HepG2 (cell line): ENCODE results near the gene JMJD7.

Source experiments
- ATF3 ChIP-seq: sonication (generic); formaldehyde crosslinking; IDR thresholded peaks from 2 replicates; pipeline ENCODE4 v1.4.0; 2020; ENCODE audit warnings: missing genetic modification reagents
- CREB1 ChIP-seq, 2 experiments: fragments of 450-650 bp in 1 of 2; IDR thresholded peaks; 2 replicates each; pipeline ENCODE4 v1.6.1; 2016 to 2017; ENCODE audit warnings: control low read depth in 1 of 2, mild to moderate bottlenecking in 1 of 2, missing compliant biosample characterization in 1 of 2, missing genetic modification characterization in 1 of 2
- FOXM1 ChIP-seq: sonication (generic); formaldehyde crosslinking; IDR thresholded peaks from 2 replicates; pipeline ENCODE4 v1.5.0; 2020; ENCODE audit warnings: missing genetic modification reagents
- HNF1A ChIP-seq, 2 experiments: sonication (generic) in 1 of 2; formaldehyde crosslinking in 1 of 2; IDR thresholded peaks; 2 replicates each; pipeline versions ENCODE4 v1.4.0 to v1.6.1; 2016 to 2020; ENCODE audit warnings: borderline replicate concordance in 1 of 2, low read depth in 1 of 2, mild to moderate bottlenecking in 1 of 2, missing genetic modification reagents in 1 of 2
- NR3C1 ChIP-seq: sonication (generic); formaldehyde crosslinking; IDR thresholded peaks from 2 replicates; pipeline ENCODE4 v1.4.0; 2020; ENCODE audit warnings: missing genetic modification reagents
- SP4 ChIP-seq: sonication (generic); formaldehyde crosslinking; IDR thresholded peaks from 2 replicates; pipeline ENCODE4 v1.8.1; 2023; ENCODE audit warnings: mild to moderate bottlenecking, missing genetic modification reagents
- TCF7L2 ChIP-seq: IDR thresholded peaks from 2 replicates; pipeline ENCODE4 v1.6.1; 2011; ENCODE audit warnings: mild to moderate bottlenecking, low read depth, low read length, moderate library complexity
- ZNF512 ChIP-seq: sonication (generic); formaldehyde crosslinking; IDR thresholded peaks from 2 replicates; pipeline ENCODE4 v1.4.0; 2020; ENCODE audit warnings: mild to moderate bottlenecking, missing genetic modification reagents
- ZNF609 ChIP-seq: sonication (generic); formaldehyde crosslinking; IDR thresholded peaks from 2 replicates; pipeline ENCODE4 v1.4.0; 2020; ENCODE audit warnings: mild to moderate bottlenecking, missing genetic modification reagents, borderline replicate concordance
- TF ChIP-seq, protein P1 (sequence below), 2 experiments: IDR thresholded peaks; 2 replicates each; pipeline ENCODE4 v1.6.1; 2011 to 2012; ENCODE audit warnings: low read length in 2 of 2, borderline replicate concordance in 1 of 2, low read depth in 1 of 2, mild to moderate bottlenecking in 1 of 2, moderate library complexity in 1 of 2

DNA sequence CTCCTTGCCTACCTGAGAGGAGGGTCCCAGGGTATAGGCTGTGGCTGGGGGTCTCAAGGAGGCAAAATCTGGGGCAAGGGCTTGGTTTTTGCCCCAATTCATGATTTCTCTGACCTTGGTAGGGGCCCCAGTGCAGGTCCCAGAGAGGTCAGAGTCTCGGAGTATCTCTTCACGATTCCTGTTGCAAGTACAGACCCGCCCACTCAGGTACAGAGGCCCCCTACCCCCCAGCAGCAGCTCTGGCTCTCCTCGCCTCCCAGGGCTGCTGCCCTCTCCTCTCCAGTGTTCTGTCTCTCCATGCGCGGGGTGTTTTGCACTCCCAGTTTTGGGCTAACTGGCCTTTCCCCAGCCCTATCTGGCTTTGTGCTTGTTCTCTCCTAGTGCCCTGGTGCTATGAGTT lies 5.4 kb upstream of the JMJD7 start:
- TF ChIP-seq ZNF609 (no peak), NR3C1 (CRISPR knock-in tag) (no peak), ATF3 (CRISPR knock-in tag) (no peak), CREB1 (IDR thresholded peaks at IDR 0.05) (no peak), CREB1 (CRISPR knock-in tag; IDR thresholded peaks at IDR 0.05) (no peak), ZNF512 (CRISPR knock-in tag) (no peak), SP4 (CRISPR knock-in tag) (no peak), FOXM1 (no peak), TCF7L2 (no peak), HNF1A (IDR thresholded peaks at IDR 0.05; ENCODE audit: low read depth) (no peak), HNF1A (CRISPR knock-in tag; IDR thresholded peaks at IDR 0.05; ENCODE audit: borderline replicate concordance) (no peak)
- TF ChIP-seq, protein P1, sequence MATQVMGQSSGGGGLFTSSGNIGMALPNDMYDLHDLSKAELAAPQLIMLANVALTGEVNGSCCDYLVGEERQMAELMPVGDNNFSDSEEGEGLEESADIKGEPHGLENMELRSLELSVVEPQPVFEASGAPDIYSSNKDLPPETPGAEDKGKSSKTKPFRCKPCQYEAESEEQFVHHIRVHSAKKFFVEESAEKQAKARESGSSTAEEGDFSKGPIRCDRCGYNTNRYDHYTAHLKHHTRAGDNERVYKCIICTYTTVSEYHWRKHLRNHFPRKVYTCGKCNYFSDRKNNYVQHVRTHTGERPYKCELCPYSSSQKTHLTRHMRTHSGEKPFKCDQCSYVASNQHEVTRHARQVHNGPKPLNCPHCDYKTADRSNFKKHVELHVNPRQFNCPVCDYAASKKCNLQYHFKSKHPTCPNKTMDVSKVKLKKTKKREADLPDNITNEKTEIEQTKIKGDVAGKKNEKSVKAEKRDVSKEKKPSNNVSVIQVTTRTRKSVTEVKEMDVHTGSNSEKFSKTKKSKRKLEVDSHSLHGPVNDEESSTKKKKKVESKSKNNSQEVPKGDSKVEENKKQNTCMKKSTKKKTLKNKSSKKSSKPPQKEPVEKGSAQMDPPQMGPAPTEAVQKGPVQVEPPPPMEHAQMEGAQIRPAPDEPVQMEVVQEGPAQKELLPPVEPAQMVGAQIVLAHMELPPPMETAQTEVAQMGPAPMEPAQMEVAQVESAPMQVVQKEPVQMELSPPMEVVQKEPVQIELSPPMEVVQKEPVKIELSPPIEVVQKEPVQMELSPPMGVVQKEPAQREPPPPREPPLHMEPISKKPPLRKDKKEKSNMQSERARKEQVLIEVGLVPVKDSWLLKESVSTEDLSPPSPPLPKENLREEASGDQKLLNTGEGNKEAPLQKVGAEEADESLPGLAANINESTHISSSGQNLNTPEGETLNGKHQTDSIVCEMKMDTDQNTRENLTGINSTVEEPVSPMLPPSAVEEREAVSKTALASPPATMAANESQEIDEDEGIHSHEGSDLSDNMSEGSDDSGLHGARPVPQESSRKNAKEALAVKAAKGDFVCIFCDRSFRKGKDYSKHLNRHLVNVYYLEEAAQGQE (IDR thresholded peaks at IDR 0.05; ENCODE audit: borderline replicate concordance in 1 of 2, low read depth in 1 of 2, low read length in 2 of 2) = no peak
